GM13976 (cell line): ENCODE data around the gene UBE2O.
"Not testable (repeated sequence)": the region's sequence is repeated elsewhere in the genome, so short reads cannot be mapped to it uniquely, and the experiment has no call there.

Experiments
- DNase-seq: peaks from one replicate; pipeline ENCODE4 v3.0.0; 2012; ENCODE audit warnings: low spot score
- in situ Hi-C: fragments of 300-500 bp; cut with MboI; formaldehyde crosslinking; loops from one replicate; pipeline ENCODE4 v1.12.0; 2022; ENCODE audit warnings: low sequenced_read_pairs, mixed read lengths, inconsistent platforms; ENCODE audit not compliant: unreplicated experiment
- TF ChIP-seq, protein P1 (sequence below): IDR thresholded peaks from 2 replicates; pipeline ENCODE4 v1.5.1; 2012; ENCODE audit warnings: borderline replicate concordance, mild to moderate bottlenecking; ENCODE audit not compliant: insufficient read depth; ENCODE audit errors: extremely low read depth, missing control alignments, control extremely low read depth

UBE2O gene

GRCh38 chr17:76351526-76352071 is 101.4 kb downstream of the UBE2O start:
- TF ChIP-seq, protein P1, sequence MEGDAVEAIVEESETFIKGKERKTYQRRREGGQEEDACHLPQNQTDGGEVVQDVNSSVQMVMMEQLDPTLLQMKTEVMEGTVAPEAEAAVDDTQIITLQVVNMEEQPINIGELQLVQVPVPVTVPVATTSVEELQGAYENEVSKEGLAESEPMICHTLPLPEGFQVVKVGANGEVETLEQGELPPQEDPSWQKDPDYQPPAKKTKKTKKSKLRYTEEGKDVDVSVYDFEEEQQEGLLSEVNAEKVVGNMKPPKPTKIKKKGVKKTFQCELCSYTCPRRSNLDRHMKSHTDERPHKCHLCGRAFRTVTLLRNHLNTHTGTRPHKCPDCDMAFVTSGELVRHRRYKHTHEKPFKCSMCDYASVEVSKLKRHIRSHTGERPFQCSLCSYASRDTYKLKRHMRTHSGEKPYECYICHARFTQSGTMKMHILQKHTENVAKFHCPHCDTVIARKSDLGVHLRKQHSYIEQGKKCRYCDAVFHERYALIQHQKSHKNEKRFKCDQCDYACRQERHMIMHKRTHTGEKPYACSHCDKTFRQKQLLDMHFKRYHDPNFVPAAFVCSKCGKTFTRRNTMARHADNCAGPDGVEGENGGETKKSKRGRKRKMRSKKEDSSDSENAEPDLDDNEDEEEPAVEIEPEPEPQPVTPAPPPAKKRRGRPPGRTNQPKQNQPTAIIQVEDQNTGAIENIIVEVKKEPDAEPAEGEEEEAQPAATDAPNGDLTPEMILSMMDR, result no peak
- in situ Hi-C loops, result no loop called here
- no peak for DNase-seq

- no peak for DNase-seq
- in situ Hi-C loops, result no loop called here
- TF ChIP-seq, protein P1, result no peak
Observed at GRCh38 chr17:76350463-76350862, 102.5 kb downstream of the UBE2O start.

GRCh38 chr17:76346936-76347335 is 106.0 kb downstream of the UBE2O start:
- DNase-seq, in situ Hi-C loops: not testable (repeated sequence)

GRCh38 chr17:76345377-76345974 is 107.5 kb downstream of the UBE2O start:
- in situ Hi-C loops, result no loop called here
- DNase-seq, result no peak
- TF ChIP-seq, protein P1, result no peak

- no peak for DNase-seq
- TF ChIP-seq, protein P1, result no peak
- in situ Hi-C loops, result no loop called here
Observed at GRCh38 chr17:76343106-76343505, 109.8 kb downstream of the UBE2O start.

GRCh38 chr17:76341301-76341700 is 111.7 kb downstream of the UBE2O start:
- no peak for DNase-seq
- in situ Hi-C loops, result no loop called here
- TF ChIP-seq, protein P1, result no peak
